Globus pallidus (tissue), 1 donor: ENCODE measurements around the gene VMAC.
"Not testable (repeated sequence)": the region's sequence is repeated elsewhere in the genome, so short reads cannot be mapped to it uniquely, and the experiment has no call there.

Source experiments
- DNase-seq: peaks from one replicate; pipeline ENCODE4 v3.0.0-alpha.2; 2015; ENCODE audit warnings: low spot score

The VMAC gene

GRCh38 chr19:5883157-5883873 is 21.4 kb upstream of the VMAC start:
- DNase-seq, result not testable (repeated sequence)

- not testable (repeated sequence) for DNase-seq
Measured at GRCh38 chr19:5884065-5884811, 20.4 kb upstream of the VMAC start.

- DNase-seq, result no peak
Measured at GRCh38 chr19:5889288-5889971, 15.2 kb upstream of the VMAC start.

GRCh38 chr19:5890099-5890498 is 14.6 kb upstream of the VMAC start:
- no peak for DNase-seq

GRCh38 chr19:5891572-5891937 is 13.1 kb upstream of the VMAC start:
- no peak for DNase-seq

- DNase-seq, result no peak
Measured at GRCh38 chr19:5891938-5892771, 12.5 kb upstream of the VMAC start.

- no peak for DNase-seq
Measured at GRCh38 chr19:5892772-5893275, 11.8 kb upstream of the VMAC start.

- no peak for DNase-seq
Measured at GRCh38 chr19:5893296-5893903, 11.3 kb upstream of the VMAC start.

GRCh38 chr19:5893907-5894703 is 10.6 kb upstream of the VMAC start:
- no peak for DNase-seq

GRCh38 chr19:5894704-5895349 is 9.8 kb upstream of the VMAC start:
- DNase-seq, result no peak

- DNase-seq, result no peak
Measured at GRCh38 chr19:5895409-5895808, 9.3 kb upstream of the VMAC start.

- DNase-seq, result no peak
Measured at GRCh38 chr19:5895890-5896289, 8.8 kb upstream of the VMAC start.

GRCh38 chr19:5896365-5897076 is 8.2 kb upstream of the VMAC start:
- DNase-seq, result no peak

- DNase-seq, result no peak
Measured at GRCh38 chr19:5897189-5897969, 7.3 kb upstream of the VMAC start.

- DNase-seq, result no peak
Measured at GRCh38 chr19:5899728-5900526, 4.7 kb upstream of the VMAC start.

GRCh38 chr19:5900976-5901375 is 3.7 kb upstream of the VMAC start:
- no peak for DNase-seq

GRCh38 chr19:5903056-5903623 is 1.5 kb upstream of the VMAC start:
- no peak for DNase-seq
